Tibial artery (tissue), 4 donors: ENCODE data around the gene CDCA8.
A peak's percentile ranks its signal among the peaks of the same experiment; 100 is the strongest.
"Not testable (repeated sequence)": the region's sequence is repeated elsewhere in the genome, so short reads cannot be mapped to it uniquely, and the experiment has no call there.

Experiments used
- DNase-seq, 2 donors: peaks; one replicate each; pipeline ENCODE4 v3.0.0-alpha.2; 2019
- H3K27ac ChIP-seq, 2 donors: fragments of 200-600 bp; sonication (generic) in 1 of 2; 1 replicate in 1 of 2; 2 replicates in 1 of 2; pipeline ENCODE4 v1.5.1; 2018 to 2019; ENCODE audit warnings: mild to moderate bottlenecking in 1 of 2
- H3K27me3 ChIP-seq, 2 donors: fragments of 200-600 bp; sonication (generic) in 1 of 2; one replicate each; pipeline versions ENCODE4 v1.5.1 to v1.6.0; 2016 to 2019
- H3K36me3 ChIP-seq, 3 donors: fragments of 200-600 bp; sonication (generic) in 2 of 3; one replicate each; pipeline ENCODE4 v1.5.1; 2016 to 2019; ENCODE audit warnings: mild to moderate bottlenecking in 2 of 3
- H3K4me1 ChIP-seq, 4 donors: fragments of 200-600 bp; sonication (generic) in 2 of 4; 1 replicate in 3 of 4; 2 replicates in 1 of 4; pipeline ENCODE4 v1.5.1; 2016 to 2019
- H3K4me3 ChIP-seq, 2 donors: fragments of 200-600 bp; sonication (generic) in 1 of 2; 1 replicate in 1 of 2; 2 replicates in 1 of 2; pipeline ENCODE4 v1.5.1; 2018 to 2019; ENCODE audit warnings: mild to moderate bottlenecking in 2 of 2
- H3K9me3 ChIP-seq, 3 donors: fragments of 200-600 bp; sonication (generic) in 1 of 3; one replicate each; pipeline ENCODE4 v1.5.1; 2016 to 2019
- intact Hi-C: fragments of 100-400 bp; cut with DNase I; formaldehyde crosslinking; loops from one replicate; pipeline ENCODE4 v1.15.0; 2023; ENCODE audit warnings: low total_unique reads
- TF ChIP-seq, protein P1 (sequence below), 2 experiments: fragments of 200-600 bp in 1 of 2; fragments of 450-650 bp in 1 of 2; IDR thresholded peaks; one replicate each; pipeline ENCODE4 v1.5.1; 2017 to 2019; ENCODE audit warnings: antibody characterized with exemption in 2 of 2, mild to moderate bottlenecking in 1 of 2, moderate library complexity in 1 of 2

The CDCA8 gene

DNA sequence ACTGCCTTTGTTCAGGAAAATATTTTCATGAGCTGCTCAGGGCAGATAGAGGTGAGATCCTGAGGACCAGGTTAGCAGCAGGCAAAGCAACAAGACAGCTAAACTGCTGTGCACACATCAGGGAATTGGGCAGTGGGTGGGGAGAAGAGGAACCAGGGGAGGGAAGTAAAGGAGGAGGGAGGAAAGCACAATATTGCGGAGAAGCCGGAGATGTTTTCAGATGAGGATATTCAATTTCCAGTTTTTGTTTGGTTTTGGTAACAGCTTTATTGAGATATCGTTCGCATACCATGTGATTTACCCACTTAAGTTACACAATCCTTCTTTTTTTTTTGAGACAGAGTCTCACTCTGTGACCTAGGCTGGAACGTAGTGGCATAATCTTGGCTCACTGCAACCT, 38.1 kb downstream of the CDCA8 start:
- TF ChIP-seq, protein P1, sequence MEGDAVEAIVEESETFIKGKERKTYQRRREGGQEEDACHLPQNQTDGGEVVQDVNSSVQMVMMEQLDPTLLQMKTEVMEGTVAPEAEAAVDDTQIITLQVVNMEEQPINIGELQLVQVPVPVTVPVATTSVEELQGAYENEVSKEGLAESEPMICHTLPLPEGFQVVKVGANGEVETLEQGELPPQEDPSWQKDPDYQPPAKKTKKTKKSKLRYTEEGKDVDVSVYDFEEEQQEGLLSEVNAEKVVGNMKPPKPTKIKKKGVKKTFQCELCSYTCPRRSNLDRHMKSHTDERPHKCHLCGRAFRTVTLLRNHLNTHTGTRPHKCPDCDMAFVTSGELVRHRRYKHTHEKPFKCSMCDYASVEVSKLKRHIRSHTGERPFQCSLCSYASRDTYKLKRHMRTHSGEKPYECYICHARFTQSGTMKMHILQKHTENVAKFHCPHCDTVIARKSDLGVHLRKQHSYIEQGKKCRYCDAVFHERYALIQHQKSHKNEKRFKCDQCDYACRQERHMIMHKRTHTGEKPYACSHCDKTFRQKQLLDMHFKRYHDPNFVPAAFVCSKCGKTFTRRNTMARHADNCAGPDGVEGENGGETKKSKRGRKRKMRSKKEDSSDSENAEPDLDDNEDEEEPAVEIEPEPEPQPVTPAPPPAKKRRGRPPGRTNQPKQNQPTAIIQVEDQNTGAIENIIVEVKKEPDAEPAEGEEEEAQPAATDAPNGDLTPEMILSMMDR (IDR thresholded peaks at IDR 0.05), result no peak
- intact Hi-C loops, result no loop called here
- H3K4me1 ChIP-seq, result no peaks in the 10 kb centered on the region
- H3K9me3 ChIP-seq, result no peaks in the 10 kb centered on the region
- no peaks in the 10 kb centered on the region for H3K36me3 ChIP-seq
- peaks cover 0 to 58% of the 10 kb centered on the region in 2 donors for H3K27me3 ChIP-seq
- DNase-seq, result peak in 1 of 2 donors; percentile 1
- no peak overlapping the region for H3K27ac ChIP-seq
- no peak overlapping the region for H3K4me3 ChIP-seq

DNA sequence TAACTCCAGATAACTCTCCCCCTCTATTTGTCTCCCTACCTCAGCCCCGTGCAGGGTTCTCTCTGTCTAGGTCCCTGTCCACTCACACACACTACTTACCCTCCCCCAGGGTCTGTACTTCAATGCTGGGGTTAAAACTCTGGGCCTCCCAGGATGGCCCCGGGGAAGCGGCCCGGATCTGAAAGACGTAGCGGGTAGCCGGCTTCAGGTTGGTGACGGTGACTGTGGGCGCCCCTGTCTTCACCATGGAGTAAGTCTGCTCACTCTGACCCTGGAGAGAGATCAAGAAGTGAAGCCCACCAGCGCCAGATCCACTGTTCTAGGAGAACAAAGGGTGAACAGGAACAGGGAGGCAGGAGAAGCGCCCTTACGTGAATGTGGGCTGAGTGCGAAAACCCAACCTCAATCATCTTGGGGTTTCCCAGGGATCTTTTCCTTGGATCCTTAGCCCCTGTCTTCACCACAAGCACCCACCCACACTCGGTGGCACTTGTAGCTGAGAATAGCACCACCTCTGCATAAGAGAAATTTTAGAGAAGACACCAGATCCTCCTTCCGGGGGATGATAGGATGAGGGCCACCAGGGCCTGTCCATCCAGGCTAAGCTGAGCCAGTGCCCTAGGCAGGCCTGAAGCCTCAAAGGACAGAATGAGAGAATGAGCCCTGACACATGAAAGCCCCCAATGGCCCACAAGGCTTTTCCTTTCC, 39.1 kb downstream of the CDCA8 start:
- H3K27ac ChIP-seq, result no peak overlapping the region
- H3K9me3 ChIP-seq, result no peaks in the 10 kb centered on the region
- peaks cover 0 to 55% of the 10 kb centered on the region in 2 donors for H3K27me3 ChIP-seq
- H3K4me1 ChIP-seq, result no peaks in the 10 kb centered on the region
- DNase-seq, result peak in 1 of 2 donors; percentile 39
- TF ChIP-seq, protein P1 (IDR thresholded peaks at IDR 0.05), result no peak
- H3K4me3 ChIP-seq, result no peak overlapping the region
- H3K36me3 ChIP-seq, result no peaks in the 10 kb centered on the region
- intact Hi-C loops, result no loop called here

DNA sequence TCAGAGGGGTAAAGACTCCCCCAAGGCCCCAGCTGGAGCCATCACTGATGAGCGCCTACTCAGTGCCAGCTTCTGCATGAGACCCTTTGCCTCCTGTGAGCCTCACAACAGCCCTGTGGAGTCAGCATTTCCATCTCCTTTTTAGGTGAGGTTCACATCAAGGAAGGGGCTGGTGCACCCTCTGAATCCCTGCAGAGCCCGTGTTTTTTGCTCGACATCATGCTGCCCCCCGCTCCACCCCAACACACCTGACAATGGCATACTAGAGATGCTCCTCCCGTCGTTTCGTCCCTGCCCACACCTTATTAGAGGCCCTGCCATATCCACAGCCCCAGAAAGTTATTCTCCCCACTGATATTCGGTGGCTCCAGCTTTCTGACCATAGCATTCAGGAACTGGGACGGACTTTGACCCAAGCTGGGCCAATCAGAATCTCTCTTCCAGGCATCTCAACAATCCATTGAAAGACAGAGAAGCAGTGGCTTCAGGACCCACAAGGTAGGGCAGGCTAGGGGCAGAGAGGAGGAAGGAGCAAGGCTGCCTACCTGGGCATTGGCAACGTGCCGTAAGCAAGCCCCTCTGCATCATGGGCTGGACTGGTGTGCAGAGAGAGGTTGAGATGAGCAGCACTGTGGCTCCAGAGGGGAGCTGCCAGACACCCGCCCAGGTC, 39.9 kb downstream of the CDCA8 start:
- peak in 1 of 2 donors; percentile 35 for DNase-seq
- H3K4me3 ChIP-seq, result no peak overlapping the region
- H3K9me3 ChIP-seq, result no peaks in the 10 kb centered on the region
- no peaks in the 10 kb centered on the region for H3K36me3 ChIP-seq
- intact Hi-C loops, result no loop called here
- TF ChIP-seq, protein P1 (IDR thresholded peaks at IDR 0.05), result no peak
- no peak overlapping the region for H3K27ac ChIP-seq
- H3K27me3 ChIP-seq, result peaks cover 0 to 47% of the 10 kb centered on the region in 2 donors
- no peaks in the 10 kb centered on the region for H3K4me1 ChIP-seq

DNA sequence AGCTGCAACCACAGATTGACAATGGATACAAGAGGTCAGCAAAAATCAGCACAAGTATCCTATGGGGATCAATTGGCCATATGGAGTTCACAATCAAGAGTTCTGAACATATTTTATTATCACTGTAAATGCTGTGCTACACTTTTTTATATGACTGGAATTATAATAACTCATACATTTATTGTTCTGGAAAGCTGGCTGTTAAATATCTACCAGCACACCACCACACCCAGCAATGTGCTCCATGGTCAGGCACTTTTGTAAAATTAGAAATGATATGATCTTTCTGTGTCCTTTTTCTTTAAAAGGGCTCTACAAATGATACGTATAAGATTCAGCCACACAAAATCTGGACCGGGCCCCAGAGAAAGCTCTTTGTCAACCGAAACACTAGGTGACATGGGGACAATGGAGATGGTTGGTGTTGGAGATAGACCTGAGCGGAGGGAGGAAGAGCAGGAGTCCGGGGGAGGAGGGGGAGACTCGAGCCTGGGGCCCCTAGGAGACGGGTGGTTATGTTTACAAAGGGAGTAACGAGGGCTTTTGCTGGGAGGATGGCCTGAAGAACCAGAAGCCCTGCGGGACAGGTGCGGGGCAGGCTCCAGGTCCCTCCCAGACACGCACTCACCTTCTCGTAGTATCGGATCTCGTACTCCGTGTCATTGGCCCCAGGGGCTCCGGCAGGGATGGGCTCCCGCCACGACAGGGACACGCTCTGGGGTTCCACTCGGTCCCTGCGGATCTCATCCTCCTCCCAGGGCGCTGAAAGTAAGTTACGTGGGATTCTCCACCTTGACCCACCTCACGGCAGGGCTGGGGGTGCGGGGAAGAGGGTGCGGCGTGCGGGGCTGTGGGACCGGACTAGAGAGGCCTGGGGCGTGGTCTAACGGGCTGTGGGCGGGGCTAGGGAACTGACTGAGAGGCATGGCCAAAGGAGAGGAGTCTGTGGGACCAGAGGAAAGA, 42.6 kb downstream of the CDCA8 start:
- DNase-seq, result peak in 1 of 2 donors; percentile 63
- peaks cover 0 to 43% of the 10 kb centered on the region in 2 donors for H3K27me3 ChIP-seq
- H3K4me3 ChIP-seq, result no peak overlapping the region
- intact Hi-C loops, result no loop called here
- H3K27ac ChIP-seq, result no peak overlapping the region
- H3K4me1 ChIP-seq, result no peaks in the 10 kb centered on the region
- H3K36me3 ChIP-seq, result no peaks in the 10 kb centered on the region
- TF ChIP-seq, protein P1 (IDR thresholded peaks at IDR 0.05), result no peak
- H3K9me3 ChIP-seq, result no peaks in the 10 kb centered on the region

DNA sequence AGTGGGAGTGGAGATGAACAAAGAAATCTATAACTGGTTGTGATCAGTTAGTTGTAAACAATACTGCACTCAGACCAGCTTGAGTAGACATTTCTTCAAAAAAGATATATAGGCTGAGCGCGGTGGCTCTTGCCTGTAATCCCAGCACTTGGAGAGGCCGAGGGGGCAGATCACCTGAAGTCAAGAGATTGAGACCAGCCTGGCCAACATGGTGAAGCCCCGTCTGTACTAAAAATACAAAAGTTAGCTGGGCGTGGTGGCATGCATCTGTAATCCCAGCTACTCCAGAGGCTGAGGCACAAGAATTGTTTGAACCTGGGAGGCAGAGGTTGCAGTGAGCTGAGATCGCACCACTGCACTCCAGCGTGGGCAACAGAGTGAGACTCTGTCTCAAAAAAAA, 45.7 kb downstream of the CDCA8 start:
- intact Hi-C loops, H3K27ac ChIP-seq, H3K4me1 ChIP-seq, H3K4me3 ChIP-seq, H3K36me3 ChIP-seq, H3K9me3 ChIP-seq: not testable (repeated sequence)
- peaks cover 0 to 50% of the 10 kb centered on the region in 2 donors for H3K27me3 ChIP-seq
- DNase-seq, result peak in 1 of 2 donors; percentile 10

DNA sequence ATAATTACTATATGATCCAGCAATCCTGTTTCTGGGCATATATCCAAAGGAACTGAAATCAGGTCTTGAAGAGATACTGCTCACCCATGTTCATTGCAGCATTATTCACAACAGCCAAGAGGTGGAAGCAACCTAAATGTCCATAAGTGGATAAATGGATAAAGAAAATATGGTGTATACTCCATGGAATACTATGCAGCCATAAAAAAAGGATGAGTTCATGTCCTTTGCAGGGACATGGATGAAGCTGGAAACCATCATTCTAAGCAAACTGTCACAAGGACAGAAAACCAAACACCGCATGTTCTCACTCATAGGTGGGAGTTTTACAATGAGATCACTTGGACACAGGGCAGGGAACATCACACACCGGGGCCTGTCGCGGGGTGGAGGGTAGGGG, 46.3 kb downstream of the CDCA8 start:
- H3K27me3 ChIP-seq, result peaks cover 0 to 45% of the 10 kb centered on the region in 2 donors
- H3K27ac ChIP-seq, H3K4me3 ChIP-seq, intact Hi-C loops, H3K36me3 ChIP-seq, H3K9me3 ChIP-seq, H3K4me1 ChIP-seq: not testable (repeated sequence)
- peak in 1 of 2 donors; percentile 20 for DNase-seq
